Skeletal muscle satellite cell (primary cell): Measurements from ENCODE around the gene VIPR2.
"Not testable (repeated sequence)": the region's sequence is repeated elsewhere in the genome, so short reads cannot be mapped to it uniquely, and the experiment has no call there.

ENCODE experiments used
- H3K27me3 ChIP-seq: 2 replicates; pipeline ENCODE4 v1.7.0; 2013; ENCODE audit warnings: low read length; ENCODE audit not compliant: control insufficient read depth, insufficient read depth
- H3K36me3 ChIP-seq: 2 replicates; pipeline ENCODE4 v1.7.0; 2013; ENCODE audit warnings: mild to moderate bottlenecking, control low read depth, low read length; ENCODE audit not compliant: insufficient read depth
- H3K4me1 ChIP-seq: 2 replicates; pipeline ENCODE4 v1.7.0; 2013; ENCODE audit warnings: low read length; ENCODE audit not compliant: control insufficient read depth, insufficient read depth
- H3K4me2 ChIP-seq: 2 replicates; pipeline ENCODE4 v1.7.0; 2013; ENCODE audit warnings: mild to moderate bottlenecking, low read length
- H3K4me3 ChIP-seq: 2 replicates; pipeline ENCODE4 v1.7.0; 2013; ENCODE audit warnings: low read length
- H3K9ac ChIP-seq: 2 replicates; pipeline ENCODE4 v1.7.0; 2013; ENCODE audit warnings: mild to moderate bottlenecking, low read depth, low read length, moderate library complexity
- H3K9me3 ChIP-seq: replicated peaks from 2 replicates; pipeline ENCODE4 v1.7.0; 2013; ENCODE audit warnings: mild to moderate bottlenecking, control low read depth, low read length

Gene VIPR2

DNA sequence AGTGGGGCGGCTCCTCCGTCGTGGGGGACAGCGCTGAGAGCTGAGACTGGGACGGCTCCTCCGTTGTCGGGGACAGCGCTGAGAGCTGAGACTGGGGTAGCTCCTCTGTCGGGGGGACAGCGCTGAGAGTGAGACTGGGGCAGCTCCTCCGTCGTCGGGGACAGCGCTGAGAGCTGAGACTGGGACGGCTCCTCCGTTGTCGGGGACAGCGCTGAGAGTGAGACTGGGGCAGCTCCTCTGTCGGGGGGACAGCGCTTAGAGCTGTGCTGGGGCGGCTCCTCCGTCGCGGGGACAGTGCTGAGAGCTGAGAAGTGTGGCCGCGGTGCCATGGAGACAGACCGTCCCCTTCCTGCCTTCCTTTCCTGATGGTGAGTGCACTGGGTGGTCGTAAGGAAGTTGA lies 151.9 kb downstream of the VIPR2 start:
- H3K4me1 ChIP-seq, result no peaks in the 10 kb centered on the region
- no peak overlapping the region for H3K4me2 ChIP-seq
- no peaks in the 10 kb centered on the region for H3K9me3 ChIP-seq
- H3K27me3 ChIP-seq, result peaks cover 29% of the 10 kb centered on the region
- H3K9ac ChIP-seq, result no peak overlapping the region
- no peaks in the 10 kb centered on the region for H3K36me3 ChIP-seq
- H3K4me3 ChIP-seq, result no peak overlapping the region

DNA sequence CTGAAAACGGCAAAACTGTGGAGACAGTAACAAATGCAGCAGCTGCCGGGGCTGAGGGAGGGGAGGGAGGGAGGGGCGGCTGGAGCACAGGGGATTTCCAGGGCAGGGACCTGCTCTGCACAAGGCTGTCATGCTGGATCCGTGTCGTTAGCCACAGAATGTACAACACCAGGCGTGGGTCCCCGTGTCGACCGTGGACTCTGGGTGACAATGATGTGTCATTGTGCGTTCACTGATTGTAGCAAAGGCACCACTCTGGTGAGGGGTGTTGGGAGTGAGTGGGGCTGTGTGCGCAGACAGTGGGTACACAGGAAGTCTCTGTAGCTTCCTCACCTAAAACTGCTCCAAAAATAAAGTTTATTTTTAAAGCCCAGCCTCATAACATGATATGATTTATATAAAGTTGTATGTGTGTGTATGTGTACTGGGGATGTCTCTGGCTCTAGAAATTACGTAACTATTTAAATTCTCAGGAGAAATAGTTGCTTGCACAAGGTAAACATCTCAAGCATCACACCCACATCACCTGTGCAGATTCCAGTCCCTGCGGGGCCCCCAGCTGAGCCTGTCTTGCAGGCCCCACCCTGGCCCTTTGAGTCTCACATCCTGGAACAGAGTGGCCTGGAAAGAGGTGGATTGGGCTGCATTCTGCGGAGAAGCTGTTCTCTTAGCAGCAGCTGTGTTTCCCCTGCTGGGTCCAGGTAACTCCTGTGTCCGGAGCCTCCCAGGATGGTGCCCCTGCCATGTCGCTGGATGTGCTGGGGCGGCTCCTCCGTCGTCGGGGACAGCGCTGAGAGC lies 152.6 kb downstream of the VIPR2 start:
- no peak overlapping the region for H3K9ac ChIP-seq
- H3K9me3 ChIP-seq, result no peaks in the 10 kb centered on the region
- H3K36me3 ChIP-seq, result no peaks in the 10 kb centered on the region
- H3K4me1 ChIP-seq, result no peaks in the 10 kb centered on the region
- peaks cover 23% of the 10 kb centered on the region for H3K27me3 ChIP-seq
- no peak overlapping the region for H3K4me2 ChIP-seq
- H3K4me3 ChIP-seq, result no peak overlapping the region

DNA sequence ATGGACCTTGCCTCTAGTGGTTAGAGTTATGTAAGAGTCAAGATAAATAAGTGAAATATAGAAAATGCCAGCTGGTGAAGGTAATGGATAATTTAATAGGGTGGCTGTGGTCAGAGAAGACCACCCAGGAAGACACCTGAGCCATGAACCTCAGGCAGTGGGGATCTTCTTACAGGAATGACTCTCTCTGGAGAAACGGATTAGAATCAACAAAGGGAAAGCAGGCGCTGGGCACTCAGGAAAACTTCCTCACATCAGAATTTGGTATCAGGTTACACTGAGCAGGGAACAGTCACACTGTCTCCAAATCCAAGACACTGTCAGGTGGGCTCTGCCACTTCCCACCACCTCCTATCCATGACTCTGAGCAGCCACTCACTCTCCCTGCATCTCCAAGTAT lies 155.7 kb downstream of the VIPR2 start:
- Histone ChIP-seq H3K36me3 (no peaks in the 10 kb centered on the region), H3K4me2 (no peak overlapping the region), H3K9ac (no peak overlapping the region), H3K4me3 (no peak overlapping the region), H3K4me1 (no peaks in the 10 kb centered on the region), H3K9me3 (no peaks in the 10 kb centered on the region), H3K27me3 (peaks cover 17% of the 10 kb centered on the region)

DNA sequence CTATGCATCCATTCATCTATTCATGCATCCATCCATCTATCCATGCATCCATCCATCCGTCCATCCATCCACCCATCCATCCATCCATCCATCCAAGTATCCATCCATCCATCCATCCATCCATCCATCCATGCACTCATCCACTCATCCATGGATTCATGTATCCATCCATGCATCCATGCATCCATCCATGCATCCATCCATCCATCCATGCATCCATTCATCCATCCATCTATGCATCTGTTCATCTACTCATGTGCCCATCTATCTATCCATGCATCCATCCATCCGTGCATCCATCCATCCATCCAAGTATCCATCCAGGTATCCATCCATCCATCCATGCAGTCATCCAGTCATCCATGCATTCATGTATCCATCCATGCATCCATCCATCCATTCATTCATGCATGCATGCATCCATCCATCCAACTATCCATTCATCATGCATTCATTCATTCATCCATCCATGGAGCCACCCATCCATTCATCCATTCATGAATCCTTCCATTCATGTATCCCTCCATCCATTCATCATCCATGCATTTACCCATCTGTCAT lies 156.3 kb downstream of the VIPR2 start:
- no peaks in the 10 kb centered on the region for H3K4me1 ChIP-seq
- H3K36me3 ChIP-seq, result no peaks in the 10 kb centered on the region
- no peak overlapping the region for H3K4me3 ChIP-seq
- no peak overlapping the region for H3K9ac ChIP-seq
- no peak overlapping the region for H3K4me2 ChIP-seq
- peaks cover 4% of the 10 kb centered on the region for H3K9me3 ChIP-seq
- peaks cover 17% of the 10 kb centered on the region for H3K27me3 ChIP-seq

DNA sequence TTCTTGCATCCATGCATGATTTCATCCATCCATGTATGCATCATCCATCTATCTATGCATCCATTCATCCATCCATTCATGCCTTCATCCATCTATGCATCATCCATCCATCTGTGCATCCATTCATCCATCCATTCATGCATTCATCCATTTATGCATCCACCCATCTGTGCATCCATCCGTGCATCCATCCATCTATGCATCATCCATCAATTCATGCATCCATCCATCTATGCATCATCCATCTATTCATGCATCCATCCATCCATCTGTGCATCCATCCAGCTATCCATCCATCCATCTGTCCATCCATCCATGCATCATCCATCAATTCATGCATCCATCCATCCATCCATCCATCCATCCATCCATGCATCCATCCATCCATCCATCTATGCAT lies 157.0 kb downstream of the VIPR2 start:
- H3K4me2 ChIP-seq, result no peak overlapping the region
- H3K4me3 ChIP-seq, result no peak overlapping the region
- H3K9me3 ChIP-seq, result peaks cover 8% of the 10 kb centered on the region
- no peaks in the 10 kb centered on the region for H3K36me3 ChIP-seq
- no peak overlapping the region for H3K9ac ChIP-seq
- peaks cover 13% of the 10 kb centered on the region for H3K27me3 ChIP-seq
- no peaks in the 10 kb centered on the region for H3K4me1 ChIP-seq

DNA sequence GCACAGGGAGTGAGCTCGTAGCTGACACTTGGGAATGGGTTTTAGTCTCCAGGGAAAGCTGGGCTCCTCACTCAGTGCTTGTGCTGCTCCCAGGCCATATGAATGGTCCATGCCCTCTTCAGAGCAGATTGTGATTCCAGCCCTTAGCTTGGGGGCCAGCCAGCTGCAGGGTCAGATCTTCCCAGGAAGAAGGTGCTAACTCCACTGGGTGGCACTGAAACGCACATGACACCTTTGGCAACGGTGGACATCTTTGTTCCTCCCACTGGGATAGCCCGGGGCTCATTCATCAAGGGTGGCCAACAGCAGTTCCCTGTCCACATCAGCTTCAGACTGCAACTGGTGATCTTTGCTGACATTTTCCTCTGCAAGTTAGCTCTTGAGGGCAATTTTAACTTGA lies 159.1 kb downstream of the VIPR2 start:
- no peak overlapping the region for H3K4me3 ChIP-seq
- no peak overlapping the region for H3K4me2 ChIP-seq
- no peak overlapping the region for H3K9ac ChIP-seq
- peaks cover 20% of the 10 kb centered on the region for H3K9me3 ChIP-seq
- H3K4me1 ChIP-seq, result no peaks in the 10 kb centered on the region
- peaks cover 3% of the 10 kb centered on the region for H3K27me3 ChIP-seq
- H3K36me3 ChIP-seq, result no peaks in the 10 kb centered on the region

DNA sequence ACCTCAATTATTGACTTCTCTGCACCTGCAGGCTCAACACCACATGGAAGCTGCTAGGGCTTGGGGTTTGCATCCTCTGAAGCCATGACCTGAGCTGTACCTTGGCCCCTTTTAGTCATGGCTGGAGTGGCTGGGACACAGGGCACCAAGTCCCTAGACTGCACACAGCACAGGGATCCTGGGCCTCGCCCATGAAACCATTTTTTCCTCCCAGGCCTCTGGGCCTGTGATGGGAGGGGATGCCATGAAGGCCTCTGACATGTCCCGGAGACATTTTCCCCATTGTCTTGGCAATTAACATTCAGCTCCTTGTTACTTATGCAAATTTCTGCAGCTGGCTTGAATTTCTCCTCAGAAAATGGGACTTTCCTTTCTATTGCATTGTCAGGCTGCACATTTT lies 160.7 kb downstream of the VIPR2 start:
- H3K36me3 ChIP-seq, H3K4me1 ChIP-seq, H3K9ac ChIP-seq, H3K4me2 ChIP-seq, H3K27me3 ChIP-seq, H3K4me3 ChIP-seq: not testable (repeated sequence)
- H3K9me3 ChIP-seq, result peaks cover 20% of the 10 kb centered on the region

DNA sequence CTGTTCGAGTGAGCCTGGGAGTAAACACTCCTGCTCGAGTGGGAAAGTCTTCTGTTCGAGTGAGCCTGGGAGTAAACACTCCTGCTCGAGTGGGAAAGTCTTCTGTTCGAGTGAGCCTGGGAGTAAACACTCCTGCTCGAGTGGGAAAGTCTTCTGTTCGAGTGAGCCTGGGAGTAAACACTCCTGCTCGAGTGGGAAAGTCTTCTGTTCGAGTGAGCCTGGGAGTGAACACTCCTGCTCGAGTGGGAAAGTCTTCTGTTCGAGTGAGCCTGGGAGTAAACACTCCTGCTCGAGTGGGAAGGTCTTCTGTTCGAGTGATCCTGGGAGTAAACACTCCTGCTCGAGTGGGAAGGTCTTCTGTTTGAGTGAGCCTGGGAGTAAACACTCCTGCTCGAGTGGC lies 162.6 kb downstream of the VIPR2 start:
- H3K27me3 ChIP-seq, H3K9ac ChIP-seq, H3K4me1 ChIP-seq, H3K4me3 ChIP-seq, H3K36me3 ChIP-seq, H3K4me2 ChIP-seq: not testable (repeated sequence)
- peaks cover 20% of the 10 kb centered on the region for H3K9me3 ChIP-seq

DNA sequence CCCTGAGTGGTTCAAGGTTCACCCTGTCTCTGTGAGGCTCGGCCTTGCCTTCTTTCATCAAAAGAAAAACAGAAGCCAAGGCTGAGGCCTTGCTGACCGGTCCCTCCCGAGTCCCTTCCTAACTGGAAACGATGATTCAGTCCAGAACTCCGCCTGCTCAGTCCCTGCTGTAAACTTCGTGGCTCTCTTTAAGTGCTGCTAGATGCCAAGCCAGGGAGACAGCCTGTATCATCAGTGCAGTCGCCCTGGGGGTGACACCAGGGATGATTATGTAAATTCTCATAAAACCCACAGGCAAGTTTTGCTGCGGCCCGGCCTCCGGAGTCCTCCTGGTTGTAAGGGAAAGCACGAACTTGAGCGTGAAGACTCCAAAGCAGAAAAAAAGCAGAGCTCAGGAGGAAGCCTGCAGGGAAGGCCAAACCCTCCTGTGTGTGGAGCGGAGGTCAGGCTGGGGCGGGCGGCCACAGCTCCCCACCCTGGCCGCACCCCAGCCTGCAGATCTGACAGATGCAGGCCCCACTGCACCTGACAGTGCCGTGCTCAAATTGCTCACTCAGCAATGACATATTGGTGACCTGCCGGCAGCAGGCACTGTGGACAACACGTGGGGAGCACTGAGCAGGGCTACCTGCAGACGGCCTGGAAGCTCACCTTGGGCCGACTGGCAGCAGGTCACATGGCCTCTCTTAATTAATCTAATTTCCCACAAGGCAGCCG lies 164.9 kb downstream of the VIPR2 start:
- Histone ChIP-seq H3K4me3 (no peak overlapping the region), H3K9ac (no peak overlapping the region), H3K4me2 (no peak overlapping the region), H3K4me1 (peaks cover 5% of the 10 kb centered on the region), H3K36me3 (no peaks in the 10 kb centered on the region), H3K9me3 (peaks cover 20% of the 10 kb centered on the region), H3K27me3 (no peaks in the 10 kb centered on the region)

DNA sequence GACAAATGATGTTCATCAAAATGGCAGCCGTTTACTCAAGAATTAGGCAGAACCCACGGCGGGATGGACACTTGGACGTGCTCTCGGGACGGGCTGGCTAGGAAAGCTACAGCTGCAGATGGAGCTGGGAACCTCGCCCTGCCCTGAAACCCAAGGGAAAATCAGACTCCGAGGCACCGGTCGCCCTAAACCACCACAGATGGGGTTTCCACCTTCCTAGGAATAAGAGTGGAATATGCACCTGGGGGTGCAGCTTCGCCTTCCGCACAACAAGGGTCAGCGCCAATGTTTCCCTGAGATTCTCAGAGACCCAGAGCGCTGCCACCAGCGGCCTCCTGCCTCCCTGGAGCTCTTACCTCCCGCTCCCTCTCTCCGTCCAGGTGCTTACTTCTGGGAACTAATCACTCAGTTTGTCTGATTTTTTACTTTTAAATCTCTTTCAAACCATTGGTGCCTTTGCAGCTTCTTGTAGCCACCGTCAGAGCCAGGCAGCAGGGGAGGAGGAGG lies 165.6 kb downstream of the VIPR2 start:
- Histone ChIP-seq H3K9ac (no peak overlapping the region), H3K4me3 (no peak overlapping the region), H3K4me1 (peaks cover 5% of the 10 kb centered on the region), H3K9me3 (peaks cover 20% of the 10 kb centered on the region), H3K36me3 (no peaks in the 10 kb centered on the region), H3K27me3 (no peaks in the 10 kb centered on the region), H3K4me2 (no peak overlapping the region)
